ENCODE results near the gene MRC1. TPM values are rescaled to one million over a fixed set of nuclear protein-coding genes. Genes with fewer than 3 reads are reported as not detected.

Gene MRC1
- not detected in 2 replicates for total RNA-seq

DNA sequence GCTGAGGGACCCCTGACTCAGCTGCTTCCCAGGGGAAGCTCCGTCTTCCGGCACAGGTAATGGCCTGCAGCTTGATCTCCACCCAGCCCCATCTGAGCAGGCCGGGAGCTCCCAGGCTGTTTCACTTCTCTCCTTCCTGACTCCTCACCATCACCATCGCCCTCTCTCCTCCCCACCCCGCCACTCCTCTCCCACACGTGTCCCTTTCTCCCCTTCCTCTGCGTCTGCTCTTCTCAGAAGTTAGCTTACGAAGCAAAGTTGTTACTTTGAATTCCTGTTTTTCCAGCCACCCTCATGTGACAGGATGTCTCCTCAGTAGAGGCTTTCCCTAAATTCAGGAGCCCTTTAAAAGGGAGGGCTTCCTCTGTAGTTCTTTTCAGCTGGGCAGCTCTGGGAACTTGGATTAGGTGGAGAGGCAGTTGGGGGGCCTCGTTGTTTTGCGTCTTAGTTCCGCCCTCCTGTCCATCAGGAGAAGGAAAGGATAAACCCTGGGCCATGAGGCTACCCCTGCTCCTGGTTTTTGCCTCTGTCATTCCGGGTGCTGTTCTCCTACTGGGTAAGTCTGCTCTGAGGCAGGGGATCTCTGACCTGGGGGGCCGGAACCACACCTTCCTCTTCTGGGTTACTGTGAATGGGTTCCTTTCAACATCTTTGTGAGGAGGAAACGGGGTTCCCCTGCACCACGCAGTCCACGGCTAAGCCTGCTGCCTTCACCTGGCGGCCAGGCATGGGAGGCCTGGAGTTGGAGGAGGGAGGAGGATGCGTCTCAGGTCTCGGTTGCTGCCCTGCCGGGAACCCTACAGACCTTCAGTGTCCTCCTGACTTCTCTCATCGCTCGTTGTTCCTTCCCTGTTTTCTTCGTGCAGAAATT, at the start of gene MRC1:
TSS of gene MRC1 (plus strand) at position 378 of the 871 bp plus-strand sequence. CDS start at position 496, 118 bp downstream.

DNA sequence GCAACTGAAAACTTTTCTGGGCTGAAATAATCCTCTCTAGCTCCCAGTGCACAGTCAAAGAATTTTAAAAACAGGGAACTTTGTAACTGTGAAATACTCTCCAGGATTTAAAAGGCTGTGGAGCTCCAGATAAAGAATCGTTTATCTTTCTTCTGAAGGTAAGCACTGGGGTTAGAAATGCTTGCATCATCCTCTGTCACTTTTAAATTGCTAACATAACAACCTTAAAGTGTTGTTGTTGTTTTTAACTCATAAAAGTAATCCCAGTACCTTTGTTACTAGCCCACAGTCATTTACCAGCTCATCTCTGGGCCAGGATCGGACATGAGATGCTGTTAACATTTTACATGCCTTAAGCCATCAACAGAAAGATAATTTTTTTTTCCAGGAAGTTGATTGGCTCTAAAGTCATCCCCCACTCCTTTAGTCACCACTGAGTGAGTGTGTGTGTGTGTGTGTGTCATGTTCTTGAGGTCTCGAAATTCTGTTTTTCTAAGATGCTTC, 142.8 kb downstream of the MRC1 start, which contains the start of gene SLC39A12:
TSS of gene SLC39A12 (plus strand) at position 51 of the 504 bp plus-strand sequence. CDS start 1,359 bp downstream, outside the sequence.

Other genes with a start within 250 kb of the MRC1 start
- gene HACD1, start 192.0 kb upstream of the MRC1 start, total RNA-seq, result 20.2 and 22.6 TPM in 2 replicates
- 38.0 and 42.0 TPM in 2 replicates for gene STAM, start 165.2 kb upstream of the MRC1 start, total RNA-seq
- gene TMEM236, start 57.1 kb upstream of the MRC1 start, total RNA-seq, result under 0.01 and 0.07 TPM in 2 replicates
- not detected in 2 replicates for gene SLC39A12, start 142.6 kb downstream of the MRC1 start, total RNA-seq

Data from nasal cavity respiratory epithelium epithelial cell of viscerocranial mucosa (primary cell).